ENCODE measurements around the gene DCAF11.

DNA sequence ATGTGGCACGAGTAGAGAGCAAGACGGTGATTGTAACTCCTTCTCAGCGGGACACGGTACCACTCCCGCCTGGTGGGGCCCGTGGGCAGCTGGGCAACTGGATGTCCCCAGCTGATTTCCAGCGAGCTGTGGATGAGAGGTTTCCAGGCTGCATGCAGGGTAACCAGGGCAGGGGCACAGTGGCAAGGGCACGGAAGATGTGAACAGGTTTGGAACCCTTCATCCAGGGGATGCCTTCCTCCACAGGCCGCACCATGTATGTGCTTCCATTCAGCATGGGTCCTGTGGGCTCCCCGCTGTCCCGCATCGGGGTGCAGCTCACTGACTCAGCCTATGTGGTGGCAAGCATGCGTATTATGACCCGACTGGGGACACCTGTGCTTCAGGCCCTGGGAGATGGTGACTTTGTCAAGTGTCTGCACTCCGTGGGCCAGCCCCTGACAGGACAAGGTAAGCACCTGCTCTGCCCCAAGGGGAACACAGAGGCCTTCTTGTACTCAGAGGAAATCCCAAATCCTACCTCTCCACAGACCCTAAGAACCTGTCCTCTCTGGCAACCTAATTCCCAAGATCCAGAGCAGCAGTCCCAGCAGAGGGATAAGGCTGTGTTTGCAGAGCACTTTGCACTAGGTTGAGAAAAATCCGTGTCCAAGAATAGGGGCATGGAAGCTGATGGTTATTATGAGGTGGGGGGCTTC is 16.2 kb upstream of the DCAF11 start:
- TF ChIP-seq, protein P1, sequence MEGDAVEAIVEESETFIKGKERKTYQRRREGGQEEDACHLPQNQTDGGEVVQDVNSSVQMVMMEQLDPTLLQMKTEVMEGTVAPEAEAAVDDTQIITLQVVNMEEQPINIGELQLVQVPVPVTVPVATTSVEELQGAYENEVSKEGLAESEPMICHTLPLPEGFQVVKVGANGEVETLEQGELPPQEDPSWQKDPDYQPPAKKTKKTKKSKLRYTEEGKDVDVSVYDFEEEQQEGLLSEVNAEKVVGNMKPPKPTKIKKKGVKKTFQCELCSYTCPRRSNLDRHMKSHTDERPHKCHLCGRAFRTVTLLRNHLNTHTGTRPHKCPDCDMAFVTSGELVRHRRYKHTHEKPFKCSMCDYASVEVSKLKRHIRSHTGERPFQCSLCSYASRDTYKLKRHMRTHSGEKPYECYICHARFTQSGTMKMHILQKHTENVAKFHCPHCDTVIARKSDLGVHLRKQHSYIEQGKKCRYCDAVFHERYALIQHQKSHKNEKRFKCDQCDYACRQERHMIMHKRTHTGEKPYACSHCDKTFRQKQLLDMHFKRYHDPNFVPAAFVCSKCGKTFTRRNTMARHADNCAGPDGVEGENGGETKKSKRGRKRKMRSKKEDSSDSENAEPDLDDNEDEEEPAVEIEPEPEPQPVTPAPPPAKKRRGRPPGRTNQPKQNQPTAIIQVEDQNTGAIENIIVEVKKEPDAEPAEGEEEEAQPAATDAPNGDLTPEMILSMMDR (IDR thresholded peaks at IDR 0.05): no peak
- TF ChIP-seq EP300 (IDR thresholded peaks at IDR 0.05) (no peak), POLR2AphosphoS5 (IDR thresholded peaks at IDR 0.05) (no peak)

Measured in upper lobe of left lung (tissue), 4 donors.